GM06990 (cell line): Measurements from ENCODE around the gene TNNT1.

Experiments
- DNase-seq: peaks from one replicate; pipeline ENCODE4 v3.0.0-alpha.2; 2011; ENCODE audit not compliant: insufficient read length; ENCODE audit errors: extremely low read depth
- H3K27me3 ChIP-seq: replicated peaks from 2 replicates; pipeline ENCODE4 v1.6.0; 2011; ENCODE audit warnings: low read length; ENCODE audit not compliant: control insufficient read depth, insufficient read depth
- H3K36me3 ChIP-seq: 2 replicates; pipeline ENCODE4 v1.5.1; 2011; ENCODE audit warnings: low read length; ENCODE audit not compliant: control insufficient read depth, insufficient read depth
- H3K4me3 ChIP-seq: replicated peaks from 2 replicates; pipeline ENCODE4 v1.5.1; 2011; ENCODE audit warnings: low read depth, mild to moderate bottlenecking, control low read depth, low read length
- CTCF ChIP-seq: IDR thresholded peaks from 2 replicates; pipeline ENCODE4 v1.5.1; 2011; ENCODE audit warnings: low read length, control low read depth, mild to moderate bottlenecking, inconsistent platforms; ENCODE audit not compliant: insufficient read depth, poor library complexity, severe bottlenecking

TNNT1 gene

GRCh38 chr19:55105237-55105636 lies 43.8 kb downstream of the TNNT1 start:
- H3K4me3 ChIP-seq: no peak overlapping the region
- DNase-seq: no peak
- H3K36me3 ChIP-seq: peaks cover 3% of the 10 kb centered on the region
- no peaks in the 10 kb centered on the region for H3K27me3 ChIP-seq
- no peak for TF ChIP-seq CTCF

- Histone ChIP-seq H3K4me3 (no peak overlapping the region), H3K27me3 (no peaks in the 10 kb centered on the region), H3K36me3 (peaks cover 11% of the 10 kb centered on the region)
- TF ChIP-seq CTCF: no peak
- DNase-seq: no peak
Observed at GRCh38 chr19:55103190-55103589, 45.8 kb downstream of the TNNT1 start.

- no peak for DNase-seq
- H3K36me3 ChIP-seq: peaks cover 11% of the 10 kb centered on the region
- H3K27me3 ChIP-seq: no peaks in the 10 kb centered on the region
- H3K4me3 ChIP-seq: no peak overlapping the region
- no peak for TF ChIP-seq CTCF
Observed at GRCh38 chr19:55101261-55101660, 47.7 kb downstream of the TNNT1 start.

- no peaks in the 10 kb centered on the region for H3K27me3 ChIP-seq
- TF ChIP-seq CTCF: no peak
- no peak overlapping the region for H3K4me3 ChIP-seq
- DNase-seq: no peak
- H3K36me3 ChIP-seq: peaks cover 11% of the 10 kb centered on the region
Observed at GRCh38 chr19:55099557-55100506, 49.2 kb downstream of the TNNT1 start.

- no peak overlapping the region for H3K4me3 ChIP-seq
- DNase-seq: no peak
- H3K36me3 ChIP-seq: peaks cover 11% of the 10 kb centered on the region
- H3K27me3 ChIP-seq: no peaks in the 10 kb centered on the region
- no peak for TF ChIP-seq CTCF
Observed at GRCh38 chr19:55098716-55099556, 50.1 kb downstream of the TNNT1 start.
